AG04449 (cell line): ENCODE data around the gene ESR2.
"Not testable (repeated sequence)": the region's sequence is repeated elsewhere in the genome, so short reads cannot be mapped to it uniquely, and the experiment has no call there.

Experiments used
- CTCF ChIA-PET: fragments of 350-600 bp; formaldehyde crosslinking; extraction: SDS; loops from one replicate; lab custom pipeline; 2021; ENCODE audit warnings: antibody characterized with exemption; lab: Yijun Ruan, JAX
- POLR2A ChIA-PET: fragments of 400-600, 350-600 bp; formaldehyde crosslinking; extraction: SDS; loops from one replicate; lab custom pipeline; 2020; ENCODE audit warnings: antibody characterized with exemption, inconsistent platforms; lab: Yijun Ruan, JAX
- DNase-seq: peaks from one replicate; pipeline ENCODE4 v3.0.0-alpha.2; 2010; ENCODE audit warnings: low read depth, low spot score
- H3K4me3 ChIP-seq: 2 replicates; pipeline ENCODE4 v1.5.1; 2011; ENCODE audit warnings: low read depth, mild to moderate bottlenecking, control low read depth, low read length
- CTCF ChIP-seq: IDR thresholded peaks from one replicate; pipeline ENCODE4 v1.5.1; 2011; ENCODE audit warnings: mild to moderate bottlenecking, moderate library complexity, low read length, control low read depth, inconsistent platforms; ENCODE audit not compliant: insufficient read depth; ENCODE audit errors: missing control alignments

Gene ESR2

DNA sequence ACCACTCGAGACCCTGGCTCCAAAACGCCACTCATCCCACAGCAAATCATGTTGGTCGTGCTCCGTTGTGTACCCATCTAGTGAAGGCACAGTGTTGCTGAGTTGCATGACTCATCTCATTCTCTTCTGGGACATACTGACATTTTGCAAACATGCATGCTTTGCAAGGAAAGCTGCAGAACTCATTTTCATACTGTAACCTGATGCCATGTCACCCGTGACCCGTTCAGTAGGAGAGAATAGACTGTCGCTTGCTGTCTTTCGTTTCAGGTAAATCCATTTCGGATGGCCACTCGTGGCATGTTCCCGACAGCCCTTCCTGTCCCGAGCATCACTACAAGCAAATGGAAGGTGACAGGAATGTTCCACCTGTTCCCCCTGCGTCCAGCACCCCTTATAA is 78.2 kb downstream of the ESR2 start:
- DNase-seq = no peak
- POLR2A ChIA-PET = no interaction called here
- no peak for TF ChIP-seq CTCF
- CTCF ChIA-PET = no interaction called here
- no peak overlapping the region for H3K4me3 ChIP-seq

DNA sequence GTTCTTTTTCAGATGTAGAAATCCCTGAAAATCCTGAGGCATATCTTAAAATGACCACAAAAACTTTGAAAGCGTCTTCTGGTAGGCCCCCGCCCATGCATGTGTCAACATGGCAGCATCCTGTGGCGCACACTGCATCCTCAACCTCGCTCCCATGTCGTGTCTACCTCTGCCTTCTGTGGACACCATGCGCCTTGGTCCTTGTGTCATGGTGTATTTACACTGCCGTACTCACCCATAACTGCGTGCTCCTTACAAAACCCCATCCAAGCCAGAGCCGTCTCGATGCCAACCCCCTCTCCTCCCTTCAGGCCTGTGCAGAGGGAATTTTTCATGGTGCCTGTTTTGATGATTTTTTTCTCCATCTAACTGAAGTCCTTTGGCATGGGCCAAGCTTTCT is 78.9 kb downstream of the ESR2 start:
- ChIA-PET CTCF (no interaction called here), POLR2A (no interaction called here)
- no peak overlapping the region for H3K4me3 ChIP-seq
- no peak for TF ChIP-seq CTCF
- DNase-seq = no peak

- ChIA-PET CTCF (no interaction called here), POLR2A (no interaction called here)
- no peak for TF ChIP-seq CTCF
Measured at GRCh38 chr14:64213853-64214570, 80.2 kb downstream of the ESR2 start.

DNA sequence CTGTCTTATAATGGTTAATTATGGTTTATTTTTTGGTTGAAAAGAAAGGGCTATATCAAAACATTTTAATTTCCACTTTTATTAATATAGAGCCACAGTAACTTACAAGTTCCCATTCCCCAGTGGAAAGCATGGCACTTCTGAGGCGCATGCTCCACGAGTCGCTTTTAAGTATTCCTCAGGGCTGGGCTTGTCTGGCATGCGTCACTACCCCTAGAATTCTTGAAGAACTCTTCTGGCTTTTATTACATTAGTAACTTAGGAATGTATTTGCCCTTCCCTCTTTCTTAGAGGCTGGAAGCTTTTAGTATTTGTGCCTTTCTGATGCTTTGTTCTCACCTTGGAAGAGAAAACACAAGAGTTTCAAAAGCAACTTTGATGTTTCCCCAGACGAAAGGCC is 81.1 kb downstream of the ESR2 start:
- DNase-seq = no peak
- CTCF ChIA-PET = no interaction called here
- TF ChIP-seq CTCF = no peak
- POLR2A ChIA-PET = interaction anchor here (0.6 kb wide), 1 partner anchor 773 kb away, joined by 3 read pairs; the partner anchor contains the start of gene FNTB
- H3K4me3 ChIP-seq = no peak overlapping the region

More at GRCh38 chr14:64213853-64214570, 80.2 kb downstream of the ESR2 start:
- no peak overlapping the region for H3K4me3 ChIP-seq
- DNase-seq = no peak

GRCh38 chr14:64212666-64213065 is 81.5 kb downstream of the ESR2 start:
- ChIA-PET CTCF (no interaction called here), POLR2A (interaction anchor here (0.6 kb wide), 1 partner anchor 774 kb away, joined by 3 read pairs; the partner anchor contains the start of gene FNTB)
- no peak for TF ChIP-seq CTCF
- no peak overlapping the region for H3K4me3 ChIP-seq
- DNase-seq = no peak

DNA sequence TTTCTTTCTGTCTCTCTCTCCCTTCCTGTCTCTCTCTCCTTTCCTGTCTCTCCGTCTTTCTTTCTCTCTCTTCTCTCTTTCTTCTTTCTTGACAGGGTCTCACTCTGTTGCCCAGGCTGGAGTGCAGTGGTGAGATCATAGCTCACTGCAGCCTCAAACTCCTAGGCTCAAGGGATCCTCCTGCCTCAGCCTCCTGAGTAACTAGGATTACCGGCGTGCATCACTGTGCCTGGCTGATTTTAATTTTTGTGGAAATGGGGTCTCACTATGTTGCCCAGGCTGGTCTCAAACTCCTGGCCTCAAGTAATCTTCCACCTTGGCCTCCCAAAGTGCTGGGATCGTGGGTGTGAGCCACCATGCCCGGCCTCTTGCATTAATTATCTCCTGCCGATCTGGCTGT is 83.3 kb downstream of the ESR2 start:
- DNase-seq, POLR2A ChIA-PET, H3K4me3 ChIP-seq, CTCF ChIA-PET: not testable (repeated sequence)

DNA sequence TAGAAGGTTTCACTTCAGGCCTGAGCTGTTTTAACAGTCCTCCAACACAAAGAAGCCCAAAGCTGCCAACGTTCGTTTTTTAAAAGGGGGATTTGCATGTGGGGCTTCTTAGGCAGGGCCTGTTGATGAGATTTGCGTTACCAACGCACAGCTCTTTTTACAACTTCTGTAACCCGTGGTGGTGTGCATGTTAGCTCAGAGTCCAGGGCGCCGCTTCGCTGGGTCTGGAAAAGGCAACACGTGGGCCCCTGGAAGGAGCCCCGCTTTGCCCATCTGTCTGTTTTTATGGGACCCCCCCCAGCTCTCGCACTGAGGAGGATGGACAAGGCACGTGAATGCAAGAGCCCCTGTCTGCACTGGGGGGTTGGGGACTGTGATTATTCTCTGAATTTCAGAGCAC is 84.0 kb downstream of the ESR2 start:
- no peak for TF ChIP-seq CTCF
- H3K4me3 ChIP-seq = no peak overlapping the region
- no peak for DNase-seq
- CTCF ChIA-PET = interaction anchor here (1.3 kb wide), 1 partner anchor 8 kb away, joined by 3 read pairs; no protein-coding TSS in a partner anchor
- POLR2A ChIA-PET = no interaction called here
